ENCODE results near the gene TXNDC2. TPM values are rescaled to one million over a fixed set of nuclear protein-coding genes. Genes with fewer than 3 reads are reported as not detected.
A peak's percentile ranks its signal among the peaks of the same experiment; 100 is the strongest.

Gene TXNDC2
- total and polyA plus RNA-seq, 9 of the 15 experiments (the other 6 are each of a cell fraction or from before 2014, with no cell fraction given), result 1.2 to 4.9 (median 2.3) TPM

GRCh38 chr18:9898792-9899549 lies 13.2 kb downstream of the TXNDC2 start (continued):
- TF ChIP-seq COPS2 (conservative IDR thresholded peaks at IDR 0.05) (no peak), SMARCA4 (IDR thresholded peaks at IDR 0.05) (peak; percentile 99), SNRNP70 (optimal IDR thresholded peaks at IDR 0.05; ENCODE audit: low read depth, low read length) (no peak), NFE2 (IDR thresholded peaks at IDR 0.05; ENCODE audit: low read depth) (peak; percentile 35; the same call in 1 of the 2 replicates), NR2C1 (IDR thresholded peaks at IDR 0.05) (peak; percentile 65), NR2C1 (tag; IDR thresholded peaks at IDR 0.05) (peak; percentile 87), CREM (IDR thresholded peaks at IDR 0.05; ENCODE audit: low read depth) (peak; percentile 65), ZNF311 (CRISPR knock-in tag; IDR thresholded peaks at IDR 0.05) (no peak), PRDM10 (IDR thresholded peaks at IDR 0.05; ENCODE audit: partially characterized antibody) (no peak), ZNF133 (CRISPR knock-in tag; IDR thresholded peaks at IDR 0.05) (no peak), ZNF449 (CRISPR knock-in tag; IDR thresholded peaks at IDR 0.05) (peak; percentile 71), ZNF780A (CRISPR knock-in tag; IDR thresholded peaks at IDR 0.05) (no peak), ZKSCAN1 (IDR thresholded peaks at IDR 0.05; ENCODE audit: low read depth, low read length) (0 out of 2 replicates have a peak, but pooled peaks have one; percentile 27), CBX3 (IDR thresholded peaks at IDR 0.05; ENCODE audit: borderline replicate concordance in 1 of 2, low read length in 2 of 2) (peak in 1 of 2 experiments; percentile 70; a peak in 1 of 3 replicates), PREB (CRISPR knock-in tag; IDR thresholded peaks at IDR 0.05) (no peak), NELFE (IDR thresholded peaks at IDR 0.05; ENCODE audit: insufficient read depth, insufficient read length) (no peak), DMBX1 (CRISPR knock-in tag; IDR thresholded peaks at IDR 0.05; ENCODE audit: borderline replicate concordance) (0 out of 2 replicates have a peak, but pooled peaks have one; percentile 69), SMARCB1 (IDR thresholded peaks at IDR 0.05; ENCODE audit: insufficient read length, low read depth) (no peak), BDP1 (IDR thresholded peaks at IDR 0.05; ENCODE audit: insufficient read depth, insufficient read length) (no peak), EHMT2 (IDR thresholded peaks at IDR 0.05) (peak; percentile 60; the same call in 1 of the 2 replicates), TRIM28 (IDR thresholded peaks at IDR 0.05) (peak; percentile 68), CCNT2 (IDR thresholded peaks at IDR 0.05; ENCODE audit: borderline replicate concordance, extremely low read depth, insufficient read length, low read depth, low read length) (peak; percentile 66), ZNF347 (CRISPR knock-in tag; IDR thresholded peaks at IDR 0.05; ENCODE audit: low read depth) (no peak), CEBPB (tag; IDR thresholded peaks at IDR 0.05) (peak; percentile 72)

All from K562 (cell line).